GM19324 (cell line): Measurements from ENCODE around the gene COL26A1.

Experiments used
- ATAC-seq: cut with Tn5 transposase; IDR thresholded peaks from one replicate; pipeline ENCODE4 v1.9.1; 2021; ENCODE audit warnings: mild to moderate bottlenecking, moderate library complexity; ENCODE audit not compliant: unreplicated experiment, low FRiP score

The COL26A1 gene

DNA sequence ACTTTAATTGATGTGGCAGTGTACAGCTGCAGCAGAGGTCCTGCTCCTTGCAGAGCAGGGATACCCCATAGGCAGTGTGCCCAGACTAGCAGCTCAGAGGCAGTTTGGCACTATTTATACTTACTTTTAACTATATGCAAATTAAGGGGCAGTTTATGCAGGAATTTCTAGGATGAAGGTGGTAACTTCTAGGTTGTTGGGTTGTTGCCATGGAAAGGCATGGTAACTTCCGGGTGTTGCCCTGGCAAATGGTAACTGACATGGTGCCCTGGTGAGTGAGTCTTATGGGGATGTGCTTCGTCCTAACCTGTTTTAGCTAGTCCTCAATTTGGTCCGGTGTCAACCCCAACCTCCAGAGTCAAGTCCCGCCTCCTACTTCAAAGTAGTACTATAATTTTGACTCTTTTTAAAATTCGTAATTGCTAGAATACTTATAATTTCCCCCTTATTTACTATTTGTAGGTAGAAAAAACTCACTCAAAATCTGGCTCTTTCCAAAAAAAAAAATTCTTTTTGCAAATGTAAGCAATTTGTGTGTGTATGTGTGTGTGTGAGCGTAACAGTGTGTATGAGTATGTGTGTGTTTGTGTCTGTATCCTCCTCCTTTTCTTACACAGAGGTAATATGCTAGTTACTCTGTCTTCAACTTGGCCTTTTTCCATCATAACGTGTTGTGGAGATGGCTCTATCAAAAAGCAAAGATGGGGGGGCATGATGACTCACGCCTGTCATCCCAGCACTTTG lies 5.9 kb downstream of the COL26A1 start:
- ATAC-seq: no peak

DNA sequence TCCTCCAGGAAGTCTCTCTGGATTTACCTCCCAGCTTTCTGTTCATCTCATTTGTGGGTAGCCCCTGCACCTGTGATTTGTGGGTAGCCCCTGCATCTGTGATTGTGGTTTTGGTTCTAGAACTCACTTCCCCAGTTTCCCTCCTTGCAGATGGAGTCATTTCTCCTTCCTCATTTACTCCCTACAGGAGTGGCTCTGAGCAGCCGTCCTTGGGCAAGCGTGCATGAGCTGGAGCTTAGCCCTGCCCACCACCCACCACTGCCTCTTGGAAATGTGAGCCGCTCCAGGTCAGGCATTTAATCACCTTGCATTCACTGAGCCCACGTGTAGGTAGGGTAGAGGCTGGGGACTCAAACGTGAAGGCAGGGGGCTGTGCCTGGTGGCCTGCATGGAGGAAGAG lies 8.2 kb downstream of the COL26A1 start:
- ATAC-seq: no peak

DNA sequence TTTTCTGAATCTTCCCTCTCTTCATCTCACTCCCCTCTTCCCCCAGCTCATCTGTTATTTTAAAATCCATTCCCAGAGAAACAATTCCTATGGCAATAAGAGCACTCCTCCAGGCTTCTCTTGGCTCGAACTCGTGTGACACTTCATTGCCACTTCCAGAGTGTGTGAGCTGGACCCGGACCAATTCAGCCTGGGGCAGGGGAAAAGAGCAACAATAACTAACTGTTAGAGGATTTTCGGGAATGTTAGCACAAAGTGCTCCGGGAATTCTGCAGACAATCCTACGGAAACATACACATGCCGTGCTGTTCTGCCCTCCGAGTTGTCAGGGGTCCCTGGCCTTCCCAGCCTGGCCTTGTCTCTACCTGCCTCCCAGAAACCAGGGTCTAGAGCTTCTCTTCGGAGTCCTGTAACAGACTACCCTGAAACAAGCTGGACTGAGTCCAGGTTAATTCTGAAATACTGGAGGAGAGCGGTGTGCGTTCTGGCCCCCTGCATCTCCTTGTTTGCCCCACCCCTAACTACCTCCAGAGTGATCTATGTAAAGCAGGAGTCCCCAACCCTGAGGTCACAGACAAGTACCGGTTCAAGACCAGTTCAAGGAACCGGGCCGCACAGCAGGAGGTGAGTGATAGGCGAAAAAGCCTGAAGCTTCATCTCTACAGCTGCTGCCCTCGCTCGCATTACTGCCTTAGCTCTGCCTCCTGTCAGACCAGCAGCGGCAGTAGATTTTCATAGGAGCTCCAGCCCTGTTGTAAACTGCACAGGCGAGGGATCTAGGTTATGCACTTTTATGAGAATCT lies 11.3 kb downstream of the COL26A1 start:
- ATAC-seq: no peak

DNA sequence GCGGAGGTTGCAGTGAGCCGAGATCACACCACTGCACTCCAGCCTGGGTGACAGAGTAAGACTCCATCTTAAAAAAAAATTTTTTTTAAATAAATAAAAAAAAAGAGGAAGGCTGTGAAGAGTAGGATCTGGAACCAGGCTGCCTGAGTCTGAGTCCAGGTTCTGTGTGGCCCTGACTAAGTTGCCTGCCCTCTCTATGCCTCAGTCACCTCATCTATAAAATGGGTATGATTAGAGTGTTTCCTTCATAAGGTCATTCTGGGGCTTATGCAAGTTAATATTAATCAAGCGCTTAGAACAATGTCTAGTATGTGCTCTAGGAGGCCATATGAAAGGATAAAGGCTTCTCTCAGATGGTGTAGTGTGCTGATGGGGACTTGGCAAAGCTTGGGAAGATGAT lies 12.3 kb downstream of the COL26A1 start:
- ATAC-seq: no peak

DNA sequence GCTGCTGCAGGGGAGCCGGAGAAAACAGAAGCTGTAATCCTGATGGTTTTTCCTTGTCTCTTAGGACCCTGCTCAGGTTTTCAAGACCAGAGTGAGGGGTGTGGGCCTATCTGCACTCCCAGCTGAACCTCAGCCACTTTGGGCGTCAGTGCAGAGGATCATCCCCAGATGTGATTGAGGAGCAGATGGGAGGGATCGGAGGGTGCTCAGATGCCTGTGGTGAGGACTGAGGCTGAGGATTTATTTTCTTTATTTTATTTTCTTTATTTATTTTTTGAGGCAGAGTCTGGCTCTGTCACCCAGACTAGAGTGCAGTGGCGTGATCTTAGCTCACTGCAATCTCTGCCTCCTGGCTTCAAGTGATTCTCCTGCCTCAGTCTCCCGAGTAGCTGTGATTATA lies 13.9 kb downstream of the COL26A1 start:
- ATAC-seq: no peak

DNA sequence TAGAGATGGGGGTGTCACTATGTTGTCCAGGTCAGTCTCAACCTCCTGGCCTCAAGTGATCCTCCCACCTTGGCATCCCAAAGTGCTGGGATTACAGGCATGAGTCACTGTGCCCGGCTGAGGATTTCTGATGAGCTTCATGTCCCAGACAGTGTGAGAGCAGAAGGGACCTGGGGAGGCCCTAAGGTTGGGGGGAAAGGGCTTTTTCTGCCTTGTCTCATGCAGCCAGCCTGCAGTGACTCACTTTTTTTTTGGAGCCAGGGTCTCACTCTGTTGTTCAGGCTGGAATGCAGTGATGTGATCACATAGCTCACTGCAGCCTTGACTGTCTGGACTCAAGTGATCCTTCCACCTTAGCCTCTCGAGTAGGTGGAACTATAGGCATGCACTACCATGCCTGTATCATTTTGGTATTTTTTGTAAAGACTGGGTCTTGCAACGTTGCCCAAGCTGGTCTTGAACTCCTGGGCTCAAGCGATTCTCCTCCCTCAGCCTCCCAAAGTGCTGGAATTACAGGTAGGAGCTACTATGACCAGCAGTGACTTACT lies 14.6 kb downstream of the COL26A1 start:
- ATAC-seq: no peak

DNA sequence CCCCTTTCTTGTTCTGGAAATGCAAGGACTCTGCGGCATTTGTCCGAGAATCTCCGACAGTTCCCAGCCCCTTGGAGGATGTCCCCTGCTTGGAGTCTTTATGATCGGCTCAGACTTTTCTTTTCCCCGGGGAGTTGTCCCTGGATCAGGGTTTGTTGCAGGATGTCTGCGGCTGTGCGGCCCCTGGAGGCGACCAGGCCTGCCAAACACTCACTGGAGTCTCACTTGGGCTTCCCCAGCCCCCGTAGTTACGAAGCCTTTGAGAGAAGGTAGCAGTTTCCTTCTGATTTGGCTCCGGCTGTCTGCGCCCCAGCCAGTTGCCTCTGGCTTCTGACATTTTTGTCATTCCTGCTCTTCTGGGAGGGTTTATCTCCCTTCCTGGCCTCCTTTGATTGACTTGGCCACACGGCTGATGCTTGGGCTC lies 16.1 kb downstream of the COL26A1 start:
- ATAC-seq: no peak

DNA sequence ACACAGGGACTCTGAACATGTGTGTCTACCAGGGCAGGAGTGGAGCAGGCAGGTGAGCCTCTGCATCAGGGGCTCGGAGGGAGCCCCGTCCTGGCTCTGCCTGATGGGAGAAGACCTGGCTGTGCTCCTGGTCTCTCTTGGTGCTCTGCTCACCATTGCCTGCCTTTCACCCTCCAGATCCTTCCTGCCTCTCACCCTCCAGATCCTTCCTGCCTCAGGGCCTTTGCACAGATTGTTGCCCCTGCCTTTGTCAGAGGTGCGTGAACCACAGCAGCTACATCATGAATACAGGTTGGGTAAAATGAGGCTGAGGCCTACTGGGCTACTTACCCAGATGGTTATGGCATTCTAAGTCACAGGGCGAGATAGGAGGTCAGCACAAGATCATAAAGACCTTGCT lies 16.6 kb downstream of the COL26A1 start:
- ATAC-seq: no peak

DNA sequence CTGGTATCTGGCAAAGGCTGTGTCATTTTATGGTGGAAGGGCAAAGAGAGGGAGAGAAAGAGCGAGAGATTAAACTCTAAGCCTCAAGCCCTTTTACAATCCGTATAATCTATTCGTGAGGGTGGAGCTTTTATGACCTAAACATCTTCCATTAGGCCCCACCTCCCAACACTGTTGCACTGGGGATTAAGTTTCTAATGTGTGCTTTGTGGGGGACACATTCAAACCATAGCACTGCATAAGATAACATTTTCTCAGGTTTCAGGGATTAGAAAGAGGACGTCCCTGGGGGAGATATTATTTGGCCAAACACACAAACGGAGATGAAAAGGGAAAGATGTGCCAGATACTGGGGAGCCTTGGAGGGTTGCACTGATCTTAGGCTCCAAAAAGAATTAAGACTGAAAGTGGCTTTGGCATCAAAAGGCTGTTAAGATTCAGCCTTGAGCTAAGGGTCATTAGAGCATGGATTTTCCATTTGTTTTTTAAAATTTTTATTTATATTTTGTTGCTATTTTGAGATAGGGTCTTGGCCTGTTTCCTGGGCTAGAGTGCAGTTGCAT lies 19.0 kb downstream of the COL26A1 start:
- no peak for ATAC-seq

DNA sequence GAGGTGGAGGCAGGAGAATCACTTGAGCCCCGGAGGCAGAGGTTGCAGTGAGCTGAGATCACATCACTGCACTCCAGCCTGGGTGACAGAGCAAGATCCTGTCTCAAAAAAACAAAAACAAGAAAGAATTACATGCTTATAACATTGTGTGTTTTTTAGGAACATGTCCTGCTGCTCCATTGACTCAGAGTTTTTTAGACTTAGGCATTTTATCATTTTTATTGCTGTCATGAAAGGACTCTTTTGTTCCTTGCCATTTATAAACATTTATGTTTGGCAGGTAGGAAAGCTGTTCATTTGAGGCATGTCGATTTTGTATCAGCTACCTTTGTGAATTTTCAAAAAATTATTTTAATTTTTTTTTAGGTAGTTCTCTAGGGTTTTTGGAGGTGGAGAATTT lies 20.3 kb downstream of the COL26A1 start:
- no peak for ATAC-seq

DNA sequence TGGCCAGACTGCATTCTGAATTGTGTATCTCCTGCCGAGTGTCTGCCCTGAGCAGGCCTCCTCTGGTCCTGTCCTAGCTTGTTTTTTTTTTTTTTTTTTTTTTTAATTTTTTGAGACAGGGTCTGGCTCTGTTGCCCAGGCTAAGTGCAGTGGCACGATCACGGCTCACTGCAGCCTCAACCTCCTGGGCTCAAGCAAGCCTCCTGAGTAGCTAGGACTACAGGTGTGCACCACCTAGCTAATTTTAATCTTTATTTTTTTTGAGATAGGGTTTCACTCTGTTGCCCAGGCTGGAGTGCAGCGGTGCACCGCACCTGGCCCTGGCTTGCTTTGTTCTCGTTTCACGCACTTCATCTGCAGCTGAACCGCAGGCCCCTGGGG lies 23.5 kb downstream of the COL26A1 start:
- no peak for ATAC-seq

DNA sequence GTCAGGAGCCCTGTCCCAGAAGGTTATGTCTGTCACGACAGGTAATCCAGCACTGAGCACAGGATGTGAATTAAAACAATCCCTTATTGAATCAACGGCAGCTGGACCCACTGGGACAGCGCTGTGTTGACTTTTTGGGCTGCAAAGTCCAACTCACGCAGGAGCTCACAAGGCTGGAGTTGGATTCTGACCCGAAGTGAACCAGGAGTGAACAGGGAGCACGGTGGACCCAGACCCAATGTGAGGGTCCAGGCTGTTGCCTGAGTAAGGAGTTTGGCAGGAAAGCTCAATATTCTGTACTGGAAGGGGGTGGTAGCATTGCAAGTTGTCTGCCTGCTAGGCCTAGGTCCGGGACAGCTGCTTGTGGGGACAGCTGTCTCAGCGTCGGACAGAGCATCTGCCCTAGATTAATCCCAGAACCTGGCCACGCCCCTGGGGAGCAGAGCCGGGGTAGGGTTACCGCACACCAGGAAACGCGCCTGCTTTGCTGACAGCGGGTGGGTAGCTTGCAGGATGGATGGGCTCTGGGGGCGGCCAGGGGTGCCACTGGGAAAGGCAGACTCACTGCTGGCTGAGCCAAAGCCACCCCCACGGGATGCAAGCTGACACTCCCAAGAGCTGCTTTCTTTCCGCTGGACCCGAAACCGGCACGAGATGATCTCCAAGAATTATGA lies 24.0 kb downstream of the COL26A1 start:
- no peak for ATAC-seq

DNA sequence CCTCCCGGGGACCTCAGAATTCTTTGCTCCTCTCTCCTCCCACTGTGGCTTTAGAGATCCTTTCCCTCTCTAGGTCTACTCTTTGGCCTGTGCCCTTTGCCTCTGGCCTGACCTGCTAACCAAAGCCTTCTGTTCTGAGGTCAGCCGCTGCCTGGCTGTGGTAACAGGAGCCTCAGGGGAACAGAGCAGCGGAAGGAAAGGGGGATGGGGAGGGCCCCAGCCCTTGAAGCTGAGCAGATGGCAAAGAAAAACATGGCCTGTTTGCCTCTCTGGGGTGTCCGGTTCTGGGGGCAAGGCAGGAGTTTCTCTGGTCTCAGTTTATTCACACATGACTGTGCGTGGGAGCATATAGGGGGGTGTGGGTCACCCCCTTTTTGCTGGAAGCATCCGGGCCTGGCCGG lies 28.2 kb downstream of the COL26A1 start:
- ATAC-seq: no peak

DNA sequence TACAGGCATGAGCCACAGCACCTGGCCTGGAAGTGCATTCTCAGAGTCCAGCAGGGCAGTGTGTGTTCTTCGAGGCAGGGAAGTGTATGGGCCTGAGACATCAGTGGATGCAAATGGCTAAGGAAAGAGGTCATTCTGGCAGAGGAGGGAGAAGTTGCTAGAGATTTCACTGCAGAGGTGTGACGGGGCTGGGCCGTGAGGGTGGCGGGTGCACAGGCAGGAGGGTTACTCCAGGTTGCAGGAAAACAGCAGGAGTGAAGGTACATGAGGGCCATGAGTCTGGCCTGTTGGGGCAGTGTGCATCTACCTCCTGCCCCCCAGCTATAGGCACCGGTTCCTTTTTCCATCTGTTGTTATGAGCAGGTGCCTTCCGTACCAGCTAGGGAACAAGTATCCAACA lies 29.3 kb downstream of the COL26A1 start:
- ATAC-seq: no peak

DNA sequence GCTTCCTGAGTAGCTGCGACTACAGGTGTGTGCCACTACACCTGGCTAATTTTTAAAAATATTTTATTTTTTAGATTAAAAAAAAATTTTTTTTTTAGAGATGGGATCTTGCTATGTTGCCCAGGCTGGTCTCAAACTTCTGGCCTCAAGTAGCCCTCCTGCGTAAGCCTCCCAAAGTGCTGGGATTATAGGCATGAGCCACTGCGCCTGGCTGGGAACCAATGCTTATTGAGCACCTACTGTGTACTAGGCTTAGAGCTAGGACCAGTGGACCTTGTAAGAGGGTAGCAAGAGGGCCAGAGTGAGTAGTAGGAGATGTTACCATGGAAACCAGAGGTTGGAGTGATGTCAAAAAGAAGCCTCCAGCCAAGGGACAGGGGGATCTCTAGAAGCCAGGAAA lies 31.2 kb downstream of the COL26A1 start:
- ATAC-seq: no peak

DNA sequence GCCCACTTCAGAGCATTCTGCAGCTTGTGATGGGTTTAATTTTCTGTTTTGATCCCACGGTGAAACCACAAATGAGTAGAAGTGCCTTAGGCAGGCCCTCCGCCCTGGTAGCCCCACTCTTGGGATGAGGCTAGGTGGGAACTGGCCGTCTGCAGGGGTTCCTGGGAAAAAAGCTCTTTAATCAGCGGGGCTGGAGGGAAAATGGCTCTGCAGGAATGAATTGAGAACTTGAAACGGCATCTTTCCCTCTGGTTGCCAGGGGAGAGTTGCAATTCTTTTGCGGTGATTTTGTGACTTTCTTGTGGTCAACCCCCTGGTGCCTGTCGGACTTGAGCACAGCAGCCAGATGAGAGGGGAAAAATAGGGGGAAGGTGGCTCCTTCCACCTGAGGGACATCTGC lies 32.7 kb downstream of the COL26A1 start:
- ATAC-seq: no peak

DNA sequence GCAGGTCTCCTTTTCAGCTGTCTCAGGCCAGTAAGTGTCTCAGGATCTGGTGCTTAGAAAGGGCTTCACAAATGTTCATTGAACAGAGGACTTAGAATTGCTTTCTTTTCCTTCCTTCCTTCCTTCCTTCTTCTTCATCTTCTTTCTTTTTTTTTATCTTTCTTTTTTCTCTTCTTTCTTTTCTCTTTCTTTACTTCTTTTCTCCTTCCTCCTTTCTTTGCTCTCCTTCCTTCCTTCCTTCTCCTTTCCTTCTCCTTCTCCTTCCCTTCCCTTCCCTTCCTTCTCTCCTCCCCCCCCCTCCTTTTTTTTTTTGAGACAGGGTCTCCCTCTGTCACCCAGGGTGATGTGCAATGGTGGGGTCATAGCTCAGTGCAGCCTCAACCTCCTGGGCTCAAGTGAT lies 34.6 kb downstream of the COL26A1 start:
- ATAC-seq: no peak

DNA sequence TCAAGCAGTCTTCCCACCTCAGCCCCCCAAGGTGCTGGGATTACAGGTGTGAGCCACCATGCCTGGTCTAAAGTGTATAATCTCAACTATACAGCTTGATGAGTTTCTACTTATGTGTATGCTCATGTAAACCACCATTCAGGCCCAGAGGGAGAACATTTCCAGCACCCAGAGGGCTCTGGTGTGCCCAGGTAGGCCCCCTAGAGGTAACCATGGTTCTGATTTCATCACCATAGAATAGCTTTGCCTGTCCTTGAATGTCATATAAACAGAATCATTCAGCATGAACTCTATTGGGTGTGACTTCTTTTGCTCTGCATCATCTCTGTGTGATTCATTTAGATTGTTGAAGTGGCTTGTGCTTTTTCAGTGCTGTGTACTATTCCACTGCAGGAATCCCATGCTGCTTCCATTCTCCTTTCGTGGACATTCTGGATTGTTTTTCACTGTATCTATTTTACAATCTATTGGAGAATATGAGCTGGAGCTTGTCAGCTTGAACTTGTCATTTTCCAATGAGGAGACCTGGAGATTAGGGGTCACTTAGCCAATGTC lies 35.2 kb downstream of the COL26A1 start:
- no peak for ATAC-seq

DNA sequence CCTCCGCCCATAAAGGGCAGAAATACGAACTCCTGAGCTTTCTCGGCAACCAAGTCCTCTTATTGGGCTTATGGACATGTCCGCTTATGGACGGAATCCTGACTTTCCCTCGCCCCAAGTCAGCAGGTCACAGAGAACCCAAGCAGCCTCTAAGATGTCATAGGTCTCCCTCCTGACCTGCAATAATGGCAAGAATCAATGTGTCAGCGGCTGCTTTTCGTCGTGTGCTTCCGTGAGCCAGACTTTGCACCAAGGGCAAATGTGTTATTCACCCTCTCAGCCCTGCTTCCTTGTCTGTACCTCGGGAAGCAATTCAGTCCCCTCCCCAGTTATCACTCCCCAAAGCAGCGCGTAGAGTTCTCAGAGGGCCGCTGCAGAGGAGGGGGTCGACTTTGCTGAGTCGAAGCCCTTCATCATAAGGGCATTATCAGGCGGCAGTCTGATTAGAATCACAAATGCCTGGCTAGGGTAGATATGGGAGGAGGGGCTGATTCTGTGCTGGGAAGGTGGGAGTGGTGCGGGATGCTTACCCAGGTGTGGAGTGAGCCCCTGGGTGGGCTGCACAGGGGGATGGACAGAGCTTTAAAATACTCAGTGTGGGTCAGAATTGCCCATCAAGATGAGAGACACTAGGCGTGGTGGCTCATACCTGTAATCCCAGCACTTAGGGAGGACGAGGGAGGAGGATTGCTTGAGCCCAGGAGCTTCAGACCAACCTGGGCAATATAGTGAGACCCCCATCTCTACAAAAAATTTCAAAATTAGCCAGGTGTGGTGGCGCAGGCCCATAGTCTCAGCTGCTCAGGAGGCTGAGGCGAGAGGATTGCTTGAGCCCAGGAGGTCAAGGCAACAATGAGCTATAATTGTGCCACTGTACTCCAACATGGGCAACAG lies 36.0 kb downstream of the COL26A1 start:
- ATAC-seq: no peak

DNA sequence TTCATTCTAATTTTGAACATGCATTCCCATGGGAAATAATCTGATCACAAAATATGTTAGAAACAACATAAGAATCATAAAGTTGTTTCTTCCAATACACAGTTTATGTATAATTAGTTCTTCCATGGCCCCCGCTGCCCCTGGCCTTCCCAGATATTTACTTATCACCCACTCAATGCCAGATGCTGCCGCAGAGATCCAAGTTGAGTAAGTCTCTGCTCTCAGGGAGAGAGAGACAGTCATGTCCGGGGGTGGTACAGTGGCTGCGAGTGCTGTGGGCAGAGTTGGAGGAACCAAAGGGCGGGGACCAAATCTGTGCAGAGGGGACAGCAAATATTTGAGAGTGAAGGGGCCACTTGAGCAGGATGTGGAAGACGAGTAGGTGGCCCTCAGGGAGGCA lies 37.1 kb downstream of the COL26A1 start:
- ATAC-seq: no peak
